ENCODE measurements around the gene LTBP1.

Gene LTBP1

GRCh38 chr2:32997705-32998104 lies 51.0 kb downstream of the LTBP1 start:
- no peak overlapping the region for H3K27ac ChIP-seq (ENCODE audit: low read depth, low read length)
- no peak overlapping the region for H3K9ac ChIP-seq (ENCODE audit: low read length)
- no peak overlapping the region for H3K4me3 ChIP-seq (ENCODE audit: low read depth in 1 of 2, low read length in 2 of 2)
- H3K4me1 ChIP-seq (ENCODE audit: insufficient read depth, low read length): no peaks in the 10 kb centered on the region
- H3K9me3 ChIP-seq (ENCODE audit: low read length): no peaks in the 10 kb centered on the region
- H3K36me3 ChIP-seq (ENCODE audit: insufficient read depth, low read length): no peaks in the 10 kb centered on the region
- H3K27me3 ChIP-seq (ENCODE audit: control insufficient read depth in 1 of 2, insufficient read depth in 2 of 2, low read length in 2 of 2): no peaks in the 10 kb centered on the region

DNA sequence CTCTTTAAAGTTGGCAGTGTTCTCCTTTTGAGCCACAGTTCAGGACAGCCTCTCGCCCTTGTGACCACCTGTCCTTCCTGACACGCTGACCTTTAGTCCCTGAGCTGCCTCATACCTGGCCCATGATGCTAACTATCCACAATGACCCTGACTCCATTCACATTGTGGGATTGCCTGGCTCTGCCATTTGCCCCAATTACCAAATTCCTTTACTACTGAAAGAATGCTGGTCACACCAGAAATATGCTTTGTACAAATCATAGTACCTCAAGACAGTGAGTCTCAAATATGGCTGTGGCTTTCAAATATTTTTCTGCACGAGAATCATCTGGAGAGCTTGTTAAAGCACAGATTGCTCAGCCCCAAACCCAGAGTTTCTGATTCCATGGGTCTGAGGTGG lies 54.2 kb downstream of the LTBP1 start:
- H3K36me3 ChIP-seq (ENCODE audit: insufficient read depth, low read length): no peaks in the 10 kb centered on the region
- no peaks in the 10 kb centered on the region for H3K9me3 ChIP-seq (ENCODE audit: low read length)

GRCh38 chr2:33001823-33002222 lies 55.1 kb downstream of the LTBP1 start:
- no peak overlapping the region for H3K4me3 ChIP-seq (ENCODE audit: low read depth in 1 of 2, low read length in 2 of 2)
- no peaks in the 10 kb centered on the region for H3K4me1 ChIP-seq (ENCODE audit: insufficient read depth, low read length)
- H3K9ac ChIP-seq (ENCODE audit: low read length): no peak overlapping the region
- H3K36me3 ChIP-seq (ENCODE audit: insufficient read depth, low read length): no peaks in the 10 kb centered on the region
- H3K9me3 ChIP-seq (ENCODE audit: low read length): no peaks in the 10 kb centered on the region
- no peak overlapping the region for H3K27ac ChIP-seq (ENCODE audit: low read depth, low read length)
- H3K27me3 ChIP-seq (ENCODE audit: control insufficient read depth in 1 of 2, insufficient read depth in 2 of 2, low read length in 2 of 2): no peaks in the 10 kb centered on the region

More for the DNA sequence above, 54.2 kb downstream of the LTBP1 start:
- H3K27me3 ChIP-seq (ENCODE audit: control insufficient read depth in 1 of 2, insufficient read depth in 2 of 2, low read length in 2 of 2): no peaks in the 10 kb centered on the region
- no peak overlapping the region for H3K27ac ChIP-seq (ENCODE audit: low read depth, low read length)
- H3K4me1 ChIP-seq (ENCODE audit: insufficient read depth, low read length): no peaks in the 10 kb centered on the region
- no peak overlapping the region for H3K9ac ChIP-seq (ENCODE audit: low read length)
- H3K4me3 ChIP-seq (ENCODE audit: low read depth in 1 of 2, low read length in 2 of 2): no peak overlapping the region

- no peak overlapping the region for H3K27ac ChIP-seq (ENCODE audit: low read depth, low read length)
- H3K27me3 ChIP-seq (ENCODE audit: control insufficient read depth in 1 of 2, insufficient read depth in 2 of 2, low read length in 2 of 2): no peaks in the 10 kb centered on the region
- no peaks in the 10 kb centered on the region for H3K4me1 ChIP-seq (ENCODE audit: insufficient read depth, low read length)
- no peak overlapping the region for H3K9ac ChIP-seq (ENCODE audit: low read length)
- H3K36me3 ChIP-seq (ENCODE audit: insufficient read depth, low read length): no peaks in the 10 kb centered on the region
- H3K9me3 ChIP-seq (ENCODE audit: low read length): no peaks in the 10 kb centered on the region
- H3K4me3 ChIP-seq (ENCODE audit: low read depth in 1 of 2, low read length in 2 of 2): no peak overlapping the region
These were observed 56.1 kb downstream of the LTBP1 start for GRCh38 chr2:33002863-33003262.

GRCh38 chr2:33005057-33005456 lies 58.3 kb downstream of the LTBP1 start:
- Histone ChIP-seq H3K27me3 (ENCODE audit: control insufficient read depth in 1 of 2, insufficient read depth in 2 of 2, low read length in 2 of 2) (no peaks in the 10 kb centered on the region), H3K36me3 (ENCODE audit: insufficient read depth, low read length) (no peaks in the 10 kb centered on the region), H3K9ac (ENCODE audit: low read length) (no peak overlapping the region), H3K27ac (ENCODE audit: low read depth, low read length) (no peak overlapping the region), H3K9me3 (ENCODE audit: low read length) (no peaks in the 10 kb centered on the region), H3K4me1 (ENCODE audit: insufficient read depth, low read length) (no peaks in the 10 kb centered on the region), H3K4me3 (ENCODE audit: low read depth in 1 of 2, low read length in 2 of 2) (no peak overlapping the region)

- Histone ChIP-seq H3K36me3 (ENCODE audit: insufficient read depth, low read length) (no peaks in the 10 kb centered on the region), H3K27ac (ENCODE audit: low read depth, low read length) (no peak overlapping the region), H3K4me1 (ENCODE audit: insufficient read depth, low read length) (no peaks in the 10 kb centered on the region), H3K4me3 (ENCODE audit: low read depth in 1 of 2, low read length in 2 of 2) (no peak overlapping the region), H3K9ac (ENCODE audit: low read length) (no peak overlapping the region), H3K27me3 (ENCODE audit: control insufficient read depth in 1 of 2, insufficient read depth in 2 of 2, low read length in 2 of 2) (no peaks in the 10 kb centered on the region), H3K9me3 (ENCODE audit: low read length) (no peaks in the 10 kb centered on the region)
These were observed 62.0 kb downstream of the LTBP1 start for GRCh38 chr2:33008716-33009115.

DNA sequence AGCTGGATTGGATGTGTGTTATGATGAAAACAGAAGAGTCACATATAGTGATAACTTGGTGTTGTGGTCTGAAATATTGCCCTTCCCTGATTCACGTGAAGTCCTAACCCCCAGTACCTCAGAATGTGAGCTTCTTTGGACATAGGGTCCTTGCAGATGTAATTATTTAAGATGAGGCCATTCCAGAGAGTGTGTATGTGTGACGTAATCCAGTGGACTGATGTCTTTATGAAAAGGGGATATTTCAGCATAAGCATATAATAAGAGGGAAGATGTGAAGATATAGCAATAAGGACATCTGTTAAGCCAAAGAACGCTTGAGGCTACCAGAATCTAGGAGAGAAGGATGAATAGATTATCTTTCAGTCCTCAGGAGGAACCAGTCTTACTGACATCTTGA lies 62.5 kb downstream of the LTBP1 start:
- Histone ChIP-seq H3K4me1 (ENCODE audit: insufficient read depth, low read length) (no peaks in the 10 kb centered on the region), H3K4me3 (ENCODE audit: low read depth in 1 of 2, low read length in 2 of 2) (no peak overlapping the region), H3K9me3 (ENCODE audit: low read length) (no peaks in the 10 kb centered on the region), H3K36me3 (ENCODE audit: insufficient read depth, low read length) (no peaks in the 10 kb centered on the region), H3K27ac (ENCODE audit: low read depth, low read length) (no peak overlapping the region), H3K27me3 (ENCODE audit: control insufficient read depth in 1 of 2, insufficient read depth in 2 of 2, low read length in 2 of 2) (no peaks in the 10 kb centered on the region), H3K9ac (ENCODE audit: low read length) (no peak overlapping the region)

GRCh38 chr2:33011373-33011772 lies 64.6 kb downstream of the LTBP1 start:
- H3K36me3 ChIP-seq (ENCODE audit: insufficient read depth, low read length): no peaks in the 10 kb centered on the region
- no peaks in the 10 kb centered on the region for H3K4me1 ChIP-seq (ENCODE audit: insufficient read depth, low read length)
- H3K27me3 ChIP-seq (ENCODE audit: control insufficient read depth in 1 of 2, insufficient read depth in 2 of 2, low read length in 2 of 2): no peaks in the 10 kb centered on the region
- H3K27ac ChIP-seq (ENCODE audit: low read depth, low read length): no peak overlapping the region
- no peak overlapping the region for H3K4me3 ChIP-seq (ENCODE audit: low read depth in 1 of 2, low read length in 2 of 2)
- H3K9ac ChIP-seq (ENCODE audit: low read length): no peak overlapping the region
- H3K9me3 ChIP-seq (ENCODE audit: low read length): no peaks in the 10 kb centered on the region

DNA sequence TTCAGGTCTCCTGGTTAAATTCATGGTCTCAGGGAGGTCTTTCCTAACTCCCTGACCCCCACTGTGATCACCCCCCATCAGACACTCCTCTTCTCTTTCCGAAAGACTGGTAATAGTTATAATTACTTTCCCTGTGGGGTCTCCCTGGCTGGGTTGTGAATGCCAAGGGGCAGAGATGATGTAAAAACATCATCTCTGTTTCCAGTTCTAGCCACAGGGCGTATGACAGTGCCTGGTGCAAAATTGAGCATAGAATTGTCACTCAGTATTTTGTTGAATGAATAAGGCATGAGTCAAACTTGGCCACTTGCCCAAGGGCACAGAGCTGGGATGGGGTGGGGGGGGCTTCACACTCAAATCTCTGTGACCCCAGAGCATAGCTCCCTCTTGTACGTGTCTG lies 65.2 kb downstream of the LTBP1 start:
- no peaks in the 10 kb centered on the region for H3K27me3 ChIP-seq (ENCODE audit: control insufficient read depth in 1 of 2, insufficient read depth in 2 of 2, low read length in 2 of 2)
- no peaks in the 10 kb centered on the region for H3K9me3 ChIP-seq (ENCODE audit: low read length)
- H3K4me3 ChIP-seq (ENCODE audit: low read depth in 1 of 2, low read length in 2 of 2): no peak overlapping the region
- H3K36me3 ChIP-seq (ENCODE audit: insufficient read depth, low read length): no peaks in the 10 kb centered on the region
- no peak overlapping the region for H3K27ac ChIP-seq (ENCODE audit: low read depth, low read length)
- no peak overlapping the region for H3K9ac ChIP-seq (ENCODE audit: low read length)
- H3K4me1 ChIP-seq (ENCODE audit: insufficient read depth, low read length): no peaks in the 10 kb centered on the region

- Histone ChIP-seq H3K9me3 (ENCODE audit: low read length) (no peaks in the 10 kb centered on the region), H3K27ac (ENCODE audit: low read depth, low read length) (no peak overlapping the region), H3K36me3 (ENCODE audit: insufficient read depth, low read length) (no peaks in the 10 kb centered on the region), H3K4me3 (ENCODE audit: low read depth in 1 of 2, low read length in 2 of 2) (no peak overlapping the region), H3K4me1 (ENCODE audit: insufficient read depth, low read length) (no peaks in the 10 kb centered on the region), H3K9ac (ENCODE audit: low read length) (no peak overlapping the region), H3K27me3 (ENCODE audit: control insufficient read depth in 1 of 2, insufficient read depth in 2 of 2, low read length in 2 of 2) (no peaks in the 10 kb centered on the region)
These were observed 66.9 kb downstream of the LTBP1 start for GRCh38 chr2:33013684-33014110.

DNA sequence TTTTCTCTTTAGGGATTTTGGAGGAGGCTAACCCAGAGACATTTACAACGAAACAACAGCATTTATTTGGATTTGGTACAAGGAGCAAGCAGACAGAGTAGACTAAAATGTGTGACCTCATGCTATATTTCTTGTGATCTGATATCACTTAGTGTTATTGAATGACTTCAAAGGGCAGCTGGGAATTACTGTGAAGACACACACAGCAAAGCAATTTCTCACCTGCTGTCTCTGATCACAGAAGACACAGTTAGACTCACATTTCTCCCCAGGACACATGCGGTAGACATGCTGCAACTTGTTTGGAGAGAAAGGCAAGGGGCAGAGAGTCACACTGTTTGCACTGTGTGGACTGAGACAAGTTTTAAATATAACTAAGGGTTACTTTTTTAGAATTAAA lies 67.5 kb downstream of the LTBP1 start:
- Histone ChIP-seq H3K27me3 (ENCODE audit: control insufficient read depth in 1 of 2, insufficient read depth in 2 of 2, low read length in 2 of 2) (no peaks in the 10 kb centered on the region), H3K4me3 (ENCODE audit: low read depth in 1 of 2, low read length in 2 of 2) (no peak overlapping the region), H3K27ac (ENCODE audit: low read depth, low read length) (no peak overlapping the region), H3K9ac (ENCODE audit: low read length) (no peak overlapping the region), H3K9me3 (ENCODE audit: low read length) (no peaks in the 10 kb centered on the region), H3K4me1 (ENCODE audit: insufficient read depth, low read length) (no peaks in the 10 kb centered on the region), H3K36me3 (ENCODE audit: insufficient read depth, low read length) (no peaks in the 10 kb centered on the region)

DNA sequence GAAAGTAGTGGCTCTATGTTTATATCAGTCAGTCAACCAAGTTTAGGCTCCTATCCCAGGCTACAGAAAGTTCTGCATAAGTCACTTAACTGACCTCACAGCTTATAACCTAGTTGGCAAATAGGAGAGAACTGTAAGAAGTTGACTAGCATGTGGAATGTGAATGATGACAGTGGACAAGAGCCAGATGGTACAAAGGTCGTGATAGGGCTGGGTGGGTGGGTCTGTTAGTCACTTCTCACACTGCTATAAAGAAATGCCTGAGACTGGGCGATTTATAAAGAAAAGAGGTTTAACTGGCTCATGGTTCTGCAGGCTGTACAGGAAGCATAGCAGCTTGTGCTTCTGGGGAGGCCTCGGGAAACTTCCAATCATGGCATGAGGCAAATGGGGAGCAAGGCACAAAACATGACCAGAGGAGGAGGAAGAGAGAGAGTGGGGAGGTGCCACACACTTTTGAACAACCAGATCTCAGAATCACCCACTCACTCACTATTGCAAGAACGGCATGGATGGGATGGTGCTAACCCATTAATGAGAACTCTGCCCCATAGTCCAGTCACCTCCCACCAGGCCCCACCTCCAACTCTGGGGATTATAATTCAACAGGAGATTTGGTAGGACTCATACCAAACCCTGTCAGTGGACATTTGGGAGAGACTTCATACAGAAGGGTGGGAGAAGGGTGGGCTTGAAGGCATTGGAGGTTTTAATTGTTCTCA lies 68.8 kb downstream of the LTBP1 start:
- Histone ChIP-seq H3K27me3 (ENCODE audit: control insufficient read depth in 1 of 2, insufficient read depth in 2 of 2, low read length in 2 of 2) (no peaks in the 10 kb centered on the region), H3K9me3 (ENCODE audit: low read length) (no peaks in the 10 kb centered on the region), H3K36me3 (ENCODE audit: insufficient read depth, low read length) (no peaks in the 10 kb centered on the region), H3K27ac (ENCODE audit: low read depth, low read length) (no peak overlapping the region), H3K4me3 (ENCODE audit: low read depth in 1 of 2, low read length in 2 of 2) (no peak overlapping the region), H3K9ac (ENCODE audit: low read length) (no peak overlapping the region), H3K4me1 (ENCODE audit: insufficient read depth, low read length) (no peaks in the 10 kb centered on the region)

Data from muscle layer of colon (tissue), 2 donors.